GM18517 (cell line): ENCODE measurements around the gene TTLL12.
A peak's percentile ranks its signal among the peaks of the same experiment; 100 is the strongest.

ENCODE experiments used
- ATAC-seq: cut with Tn5 transposase; IDR thresholded peaks from one replicate; pipeline ENCODE4 v1.9.1; 2021; ENCODE audit warnings: mild to moderate bottlenecking, moderate library complexity; ENCODE audit not compliant: unreplicated experiment

The TTLL12 gene

GRCh38 chr22:43200555-43200954 lies 13.6 kb upstream of the TTLL12 start:
- ATAC-seq = no peak

- no peak for ATAC-seq
Observed at GRCh38 chr22:43200031-43200430, 13.1 kb upstream of the TTLL12 start.

- no peak for ATAC-seq
Observed at GRCh38 chr22:43199541-43199940, 12.6 kb upstream of the TTLL12 start.

GRCh38 chr22:43198936-43199335 lies 12.0 kb upstream of the TTLL12 start:
- ATAC-seq = no peak

- ATAC-seq = no peak
Observed at GRCh38 chr22:43198126-43198525, 11.2 kb upstream of the TTLL12 start.

GRCh38 chr22:43197271-43197941 lies 10.5 kb upstream of the TTLL12 start:
- ATAC-seq = no peak

- no peak for ATAC-seq
Observed at GRCh38 chr22:43191831-43192230, 4.9 kb upstream of the TTLL12 start.

- ATAC-seq = no peak
Observed at GRCh38 chr22:43188829-43189545, 2.1 kb upstream of the TTLL12 start.

GRCh38 chr22:43187171-43188099 lies 501 bp upstream of the TTLL12 start:
- peak; percentile 76 for ATAC-seq

GRCh38 chr22:43185860-43186261 lies 1.1 kb downstream of the TTLL12 start:
- ATAC-seq = no peak

- ATAC-seq = no peak
Observed at GRCh38 chr22:43183496-43184277, 3.2 kb downstream of the TTLL12 start.

- ATAC-seq = no peak
Observed at GRCh38 chr22:43182726-43183125, 4.2 kb downstream of the TTLL12 start.

GRCh38 chr22:43182118-43182517 lies 4.8 kb downstream of the TTLL12 start:
- ATAC-seq = no peak

- ATAC-seq = no peak
Observed at GRCh38 chr22:43181321-43182076, 5.4 kb downstream of the TTLL12 start.

GRCh38 chr22:43180670-43181069 lies 6.3 kb downstream of the TTLL12 start:
- no peak for ATAC-seq

GRCh38 chr22:43179911-43180195 lies 7.1 kb downstream of the TTLL12 start:
- ATAC-seq = no peak

GRCh38 chr22:43179146-43179910 lies 7.6 kb downstream of the TTLL12 start:
- ATAC-seq = no peak

- no peak for ATAC-seq
Observed at GRCh38 chr22:43177479-43177878, 9.5 kb downstream of the TTLL12 start.

GRCh38 chr22:43176090-43176489 lies 10.8 kb downstream of the TTLL12 start:
- ATAC-seq = no peak
